Right lobe of liver (tissue), 4 donors: ENCODE results near the gene OPA1.

Experiments
- POLR2A ChIP-seq: fragments of 450-650 bp; IDR thresholded peaks from one replicate; pipeline ENCODE4 v1.6.1; 2017; ENCODE audit warnings: antibody characterized with exemption, mild to moderate bottlenecking
- TF ChIP-seq, protein P1 (sequence below), 4 donors: fragments of 200-600 bp in 3 of 4; fragments of 450-650 bp in 1 of 4; IDR thresholded peaks; one replicate each; pipeline versions ENCODE4 v1.5.1 to v1.8.0; 2016 to 2022; ENCODE audit warnings: antibody characterized with exemption in 4 of 4, mild to moderate bottlenecking in 2 of 4
- donor health status: DM: no; HTN: no; CAD: no.
- donor health status: DM: no; HTN: no; CAD: no.
- donor health status: DM: no; HTN: yes; CAD: no.

DNA sequence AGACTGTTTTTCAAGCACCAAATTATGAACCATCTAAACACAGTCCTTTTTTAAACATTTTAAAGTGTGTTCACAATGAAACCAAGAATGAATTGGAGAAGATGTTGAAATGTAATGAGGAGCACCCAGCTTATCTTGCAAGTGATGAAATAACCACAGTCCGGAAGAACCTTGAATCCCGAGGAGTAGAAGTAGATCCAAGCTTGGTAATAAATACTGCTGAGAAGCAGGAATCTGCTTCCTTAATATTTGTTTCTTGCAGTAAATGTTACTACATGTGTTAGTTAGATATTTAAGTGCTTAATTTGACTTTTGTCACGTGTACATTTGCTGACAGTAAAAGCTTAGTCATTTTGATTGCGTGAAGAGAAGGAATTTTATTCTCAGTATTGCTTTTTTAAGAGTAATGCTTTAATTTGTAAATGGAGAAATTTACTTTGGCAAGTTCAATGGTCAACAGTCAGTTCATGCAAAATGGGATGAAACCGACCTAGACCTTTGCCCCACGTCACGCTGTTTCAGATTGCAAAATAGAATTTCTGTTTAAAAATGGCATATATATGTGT lies 69.8 kb downstream of the OPA1 start:
- TF ChIP-seq, protein P1, sequence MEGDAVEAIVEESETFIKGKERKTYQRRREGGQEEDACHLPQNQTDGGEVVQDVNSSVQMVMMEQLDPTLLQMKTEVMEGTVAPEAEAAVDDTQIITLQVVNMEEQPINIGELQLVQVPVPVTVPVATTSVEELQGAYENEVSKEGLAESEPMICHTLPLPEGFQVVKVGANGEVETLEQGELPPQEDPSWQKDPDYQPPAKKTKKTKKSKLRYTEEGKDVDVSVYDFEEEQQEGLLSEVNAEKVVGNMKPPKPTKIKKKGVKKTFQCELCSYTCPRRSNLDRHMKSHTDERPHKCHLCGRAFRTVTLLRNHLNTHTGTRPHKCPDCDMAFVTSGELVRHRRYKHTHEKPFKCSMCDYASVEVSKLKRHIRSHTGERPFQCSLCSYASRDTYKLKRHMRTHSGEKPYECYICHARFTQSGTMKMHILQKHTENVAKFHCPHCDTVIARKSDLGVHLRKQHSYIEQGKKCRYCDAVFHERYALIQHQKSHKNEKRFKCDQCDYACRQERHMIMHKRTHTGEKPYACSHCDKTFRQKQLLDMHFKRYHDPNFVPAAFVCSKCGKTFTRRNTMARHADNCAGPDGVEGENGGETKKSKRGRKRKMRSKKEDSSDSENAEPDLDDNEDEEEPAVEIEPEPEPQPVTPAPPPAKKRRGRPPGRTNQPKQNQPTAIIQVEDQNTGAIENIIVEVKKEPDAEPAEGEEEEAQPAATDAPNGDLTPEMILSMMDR (IDR thresholded peaks at IDR 0.05) = no peak
- TF ChIP-seq POLR2A = no peak
